Osteocyte (in vitro differentiated cells): ENCODE data around the gene PCGF2. TPM values are rescaled to one million over a fixed set of nuclear protein-coding genes. Genes with fewer than 3 reads are reported as not detected.

Experiments
- DNase-seq: peaks from one replicate; pipeline ENCODE4 v3.0.0; 2021; ENCODE audit warnings: mixed read lengths; ENCODE audit not compliant: unreplicated experiment; ENCODE audit errors: extremely low spot score
- H3K27ac Mint-ChIP-seq: one replicate; pipeline ENCODE4 v1.8.0; 2021; ENCODE audit warnings: mild to moderate bottlenecking, mixed read lengths; ENCODE audit not compliant: unreplicated experiment
- H3K27me3 Mint-ChIP-seq: one replicate; pipeline ENCODE4 v1.8.0; 2021; ENCODE audit warnings: mixed read lengths; ENCODE audit not compliant: unreplicated experiment
- H3K36me3 Mint-ChIP-seq: one replicate; pipeline ENCODE4 v1.8.0; 2021; ENCODE audit warnings: mixed read lengths; ENCODE audit not compliant: unreplicated experiment
- H3K4me1 Mint-ChIP-seq: one replicate; pipeline ENCODE4 v1.8.0; 2021; ENCODE audit warnings: mixed read lengths; ENCODE audit not compliant: unreplicated experiment
- H3K4me3 Mint-ChIP-seq: one replicate; pipeline ENCODE4 v1.8.0; 2021; ENCODE audit warnings: mild to moderate bottlenecking, moderate library complexity, mixed read lengths; ENCODE audit not compliant: unreplicated experiment
- H3K9me3 Mint-ChIP-seq: one replicate; pipeline ENCODE4 v1.8.0; 2021; ENCODE audit warnings: mixed read lengths; ENCODE audit not compliant: unreplicated experiment
- total RNA-seq: library from RNA; stranded (reverse); gene quantifications from 2 replicates; pipeline ENCODE4 v1.2.1, GENCODE V29; 2021
- TF ChIP-seq, protein P1 (sequence below): fragments of 200-600 bp; sonication (generic); IDR thresholded peaks from 2 replicates; pipeline ENCODE4 v1.5.0; 2021; ENCODE audit warnings: antibody characterized with exemption, mild to moderate bottlenecking, moderate library complexity

Gene PCGF2
- total RNA-seq, 1 donor from 2014 or later: 66.9 TPM

DNA sequence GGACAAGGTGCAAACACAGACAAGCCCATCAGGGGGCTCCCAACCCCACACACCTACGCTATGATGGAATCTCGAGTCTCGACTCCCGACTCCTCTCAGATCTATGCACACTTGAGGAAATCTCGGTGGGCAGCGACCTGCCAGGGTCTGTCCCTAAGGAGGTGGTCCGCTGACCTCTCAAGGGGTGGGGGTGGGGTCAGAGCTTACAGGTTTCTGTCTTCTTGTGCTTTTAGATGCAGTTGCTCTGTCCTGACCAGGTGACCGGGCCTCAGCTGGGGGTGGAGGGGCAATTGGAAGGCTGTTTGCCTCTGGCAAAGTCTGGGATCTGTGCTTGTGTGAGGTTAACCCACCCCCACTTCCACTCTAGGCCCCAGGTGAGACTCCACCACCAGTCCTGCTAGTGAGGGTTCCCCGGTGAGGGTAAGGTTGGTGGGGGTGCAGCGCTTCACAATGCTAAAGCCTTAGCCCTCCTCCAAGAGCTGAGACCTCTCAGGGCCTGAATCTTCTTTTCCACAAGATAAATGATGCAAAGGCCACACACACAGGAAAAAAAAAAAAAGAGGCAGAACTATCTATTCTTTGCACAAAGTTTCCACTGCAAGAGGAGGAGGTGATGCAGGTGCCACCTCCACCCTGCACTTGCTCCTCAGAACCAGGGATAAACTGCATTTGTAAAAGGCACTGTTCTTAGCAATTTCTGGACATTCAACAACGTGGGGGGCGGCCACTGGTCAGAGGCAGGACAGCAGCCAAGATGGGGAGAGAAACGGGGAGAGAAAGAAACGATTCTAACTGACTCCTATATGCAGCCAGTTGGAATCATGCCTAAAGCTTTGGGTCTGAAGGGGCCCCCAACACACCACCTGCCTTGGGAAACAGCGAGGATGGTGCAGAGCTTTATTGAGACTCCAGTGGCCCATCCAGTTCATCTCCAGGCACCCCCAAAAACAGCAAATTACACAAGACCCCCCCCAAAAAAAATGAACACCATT lies 13.9 kb downstream of the PCGF2 start:
- Mint-ChIP-seq H3K27ac (no peak overlapping the region), H3K9me3 (no peaks in the 10 kb centered on the region), H3K36me3 (peaks cover 21% of the 10 kb centered on the region), H3K27me3 (no peaks in the 10 kb centered on the region), H3K4me3 (no peak overlapping the region), H3K4me1 (peaks cover 28% of the 10 kb centered on the region)
- TF ChIP-seq, protein P1, sequence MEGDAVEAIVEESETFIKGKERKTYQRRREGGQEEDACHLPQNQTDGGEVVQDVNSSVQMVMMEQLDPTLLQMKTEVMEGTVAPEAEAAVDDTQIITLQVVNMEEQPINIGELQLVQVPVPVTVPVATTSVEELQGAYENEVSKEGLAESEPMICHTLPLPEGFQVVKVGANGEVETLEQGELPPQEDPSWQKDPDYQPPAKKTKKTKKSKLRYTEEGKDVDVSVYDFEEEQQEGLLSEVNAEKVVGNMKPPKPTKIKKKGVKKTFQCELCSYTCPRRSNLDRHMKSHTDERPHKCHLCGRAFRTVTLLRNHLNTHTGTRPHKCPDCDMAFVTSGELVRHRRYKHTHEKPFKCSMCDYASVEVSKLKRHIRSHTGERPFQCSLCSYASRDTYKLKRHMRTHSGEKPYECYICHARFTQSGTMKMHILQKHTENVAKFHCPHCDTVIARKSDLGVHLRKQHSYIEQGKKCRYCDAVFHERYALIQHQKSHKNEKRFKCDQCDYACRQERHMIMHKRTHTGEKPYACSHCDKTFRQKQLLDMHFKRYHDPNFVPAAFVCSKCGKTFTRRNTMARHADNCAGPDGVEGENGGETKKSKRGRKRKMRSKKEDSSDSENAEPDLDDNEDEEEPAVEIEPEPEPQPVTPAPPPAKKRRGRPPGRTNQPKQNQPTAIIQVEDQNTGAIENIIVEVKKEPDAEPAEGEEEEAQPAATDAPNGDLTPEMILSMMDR: no peak
- DNase-seq: no peak

DNA sequence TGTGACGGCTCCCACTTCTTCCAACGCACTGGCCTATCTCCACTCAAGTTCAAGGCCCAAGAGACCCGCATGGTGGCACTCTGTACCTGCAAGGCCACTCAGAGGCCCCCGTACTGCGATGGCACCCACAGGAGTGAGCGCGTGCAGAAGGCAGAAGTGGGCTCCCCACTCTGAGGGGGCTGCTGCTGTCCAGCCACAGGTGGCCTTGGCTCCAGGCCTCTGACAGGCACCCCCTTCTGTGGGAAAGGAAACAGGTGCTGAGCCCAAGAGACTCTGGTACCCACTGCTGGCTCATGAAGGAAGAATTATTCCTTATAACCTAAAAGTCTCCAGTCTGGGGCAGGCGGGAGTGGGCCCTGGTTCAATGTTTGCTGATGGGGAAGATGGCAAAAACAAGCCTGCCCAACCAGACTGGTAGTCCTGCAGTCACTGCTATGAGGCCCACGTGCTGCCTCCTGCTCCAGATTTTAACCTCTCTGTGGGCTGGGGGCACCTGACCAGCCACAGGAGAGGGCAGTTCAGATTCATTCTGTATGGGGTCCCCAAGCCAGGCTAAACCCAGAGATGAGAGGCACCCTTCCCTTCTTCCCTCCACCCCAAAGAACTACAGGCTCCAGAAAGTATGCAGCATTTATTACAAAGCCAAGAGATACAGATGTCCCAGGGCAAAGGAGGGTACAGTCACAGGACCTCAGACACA lies 14.7 kb downstream of the PCGF2 start:
- TF ChIP-seq, protein P1: no peak
- Mint-ChIP-seq H3K36me3 (peaks cover 14% of the 10 kb centered on the region), H3K27ac (peak overlapping the region; percentile 60), H3K27me3 (no peaks in the 10 kb centered on the region), H3K4me1 (peaks cover 32% of the 10 kb centered on the region), H3K4me3 (no peak overlapping the region), H3K9me3 (no peaks in the 10 kb centered on the region)
- no peak for DNase-seq

DNA sequence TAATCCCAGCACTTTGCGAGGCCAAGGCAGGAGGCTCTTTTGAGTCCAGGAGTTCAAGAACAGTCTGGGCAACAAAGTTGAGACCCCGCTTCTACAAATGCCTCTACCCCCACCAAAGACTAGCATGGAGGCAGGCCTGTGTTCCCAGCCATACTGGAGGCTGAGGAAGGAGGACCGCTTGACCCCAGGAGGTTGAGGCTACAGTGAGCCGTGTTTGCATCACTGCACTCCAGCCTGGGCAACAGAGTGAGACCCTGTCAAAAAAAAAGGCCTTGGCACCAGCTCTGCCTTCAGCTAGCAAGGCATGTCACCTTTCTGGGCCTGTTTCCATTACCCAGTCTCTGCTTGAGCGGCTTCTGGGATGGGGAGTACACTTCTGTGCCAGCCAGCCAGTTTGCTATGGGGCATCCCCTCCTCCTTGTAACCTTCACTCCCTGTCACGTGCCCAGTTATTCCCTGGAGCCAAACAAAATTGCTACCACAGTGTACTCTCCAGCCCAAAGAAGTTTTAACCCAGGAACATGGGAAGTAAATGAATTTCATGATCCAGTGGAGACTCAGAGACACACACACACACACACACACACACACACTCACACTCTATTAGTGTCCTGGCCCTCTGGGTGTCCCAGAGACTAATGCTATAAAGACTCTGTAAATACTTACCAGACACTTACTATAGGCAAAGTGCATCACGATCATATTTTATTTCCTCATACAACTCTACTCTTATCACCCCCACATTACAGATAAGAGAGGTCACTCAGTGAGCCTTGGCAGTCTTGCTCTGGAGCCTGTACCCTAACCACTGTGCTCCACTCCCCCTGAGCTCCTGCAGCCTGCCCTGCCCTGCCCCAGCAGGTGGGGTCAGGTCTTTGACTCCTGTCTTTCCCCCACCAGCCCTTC lies 15.5 kb downstream of the PCGF2 start:
- Mint-ChIP-seq H3K36me3 (peaks cover 8% of the 10 kb centered on the region), H3K27ac (peak overlapping the region; percentile 88), H3K9me3 (no peaks in the 10 kb centered on the region), H3K4me1 (peaks cover 32% of the 10 kb centered on the region), H3K27me3 (no peaks in the 10 kb centered on the region), H3K4me3 (no peak overlapping the region)
- no peak for DNase-seq
- TF ChIP-seq, protein P1: no peak

DNA sequence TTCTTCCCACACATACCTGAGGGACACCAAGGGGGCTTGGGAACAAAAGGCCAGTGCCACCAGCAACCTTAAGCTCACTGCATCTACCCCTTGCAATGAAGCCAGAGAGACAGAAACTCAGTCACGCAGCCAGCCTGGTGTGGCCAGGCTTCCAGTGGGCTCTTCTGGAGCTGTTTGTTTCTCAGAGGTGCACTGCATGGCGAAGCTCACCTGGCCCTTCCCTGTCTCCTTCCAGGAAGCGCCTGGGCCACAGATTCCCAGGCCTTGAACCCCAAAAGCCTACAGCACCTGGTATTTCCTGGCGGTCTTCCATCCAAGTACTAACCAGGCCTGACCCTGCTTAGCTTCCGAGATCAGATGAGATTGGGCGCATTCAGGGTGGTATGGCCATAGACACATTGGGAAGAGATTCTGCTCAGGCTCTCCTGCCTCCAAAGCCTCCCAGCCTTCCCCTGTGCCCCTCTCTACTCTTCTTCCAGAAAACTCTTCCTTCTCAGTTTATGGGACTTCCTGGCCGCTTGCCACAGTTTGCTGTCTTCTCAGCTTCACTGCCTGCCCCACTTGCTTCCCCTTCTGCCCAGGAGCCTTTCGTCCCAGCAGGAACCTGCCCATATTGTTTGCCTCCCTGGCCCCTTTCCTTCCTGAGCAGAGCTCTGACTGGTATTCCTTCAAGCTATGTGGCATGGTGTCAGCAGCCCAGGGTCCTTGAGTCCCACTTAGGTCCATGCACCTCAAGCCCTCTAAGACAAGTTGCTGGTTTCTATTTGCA lies 16.4 kb downstream of the PCGF2 start:
- no peak overlapping the region for H3K4me3 Mint-ChIP-seq
- TF ChIP-seq, protein P1: no peak

More for the DNA sequence above, 16.4 kb downstream of the PCGF2 start:
- no peak for DNase-seq
- peaks cover 8% of the 10 kb centered on the region for H3K36me3 Mint-ChIP-seq
- H3K27ac Mint-ChIP-seq: peak overlapping the region; percentile 88
- peaks cover 32% of the 10 kb centered on the region for H3K4me1 Mint-ChIP-seq
- H3K9me3 Mint-ChIP-seq: no peaks in the 10 kb centered on the region
- no peaks in the 10 kb centered on the region for H3K27me3 Mint-ChIP-seq
